GM19025 (cell line): ENCODE results near the gene CEND1.

Experiments used
- ATAC-seq: cut with Tn5 transposase; IDR thresholded peaks from one replicate; pipeline ENCODE4 v1.9.1; 2021; ENCODE audit warnings: mild to moderate bottlenecking, low read depth, moderate library complexity; ENCODE audit not compliant: unreplicated experiment

The CEND1 gene

DNA sequence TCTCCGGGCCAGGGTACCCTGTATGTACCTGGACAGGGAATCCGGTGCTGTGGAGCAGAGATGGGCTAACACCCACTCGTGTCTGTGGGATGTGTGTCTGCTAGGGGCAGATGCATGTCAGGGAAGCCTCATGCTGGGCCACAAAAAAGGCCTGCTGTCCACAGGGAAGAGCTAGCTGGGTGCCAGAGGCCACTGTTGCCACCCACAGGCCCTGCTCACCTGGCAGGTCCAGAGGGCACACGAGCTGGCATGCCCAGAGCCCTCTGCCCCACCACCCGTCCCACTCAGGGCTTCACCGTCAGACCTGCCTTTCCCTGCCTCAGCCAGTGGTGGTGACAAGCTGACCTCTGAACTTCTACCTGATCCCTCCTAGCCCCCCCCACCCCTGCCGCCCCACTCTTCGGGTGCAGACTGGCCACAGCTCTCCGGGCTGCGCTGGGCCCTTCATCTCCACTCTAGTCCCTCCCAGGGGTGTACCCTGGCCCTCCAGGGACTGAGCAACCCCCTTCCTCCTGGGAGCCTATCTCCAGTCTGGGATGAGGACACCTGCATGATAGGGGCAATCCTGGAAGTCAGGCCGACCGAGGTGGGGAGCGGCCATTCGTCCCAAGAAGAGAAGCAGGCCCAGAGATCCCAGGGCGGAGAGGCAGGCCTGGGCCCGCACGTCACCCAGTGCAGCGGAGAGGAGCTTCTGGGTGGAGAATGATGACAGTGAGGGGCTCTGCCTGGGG is 6.8 kb upstream of the CEND1 start:
- no peak for ATAC-seq

GRCh38 chr11:795634-796564 is 6.0 kb upstream of the CEND1 start:
- no peak for ATAC-seq

- no peak for ATAC-seq
These were observed 5.1 kb upstream of the CEND1 start for GRCh38 chr11:794766-795633.

DNA sequence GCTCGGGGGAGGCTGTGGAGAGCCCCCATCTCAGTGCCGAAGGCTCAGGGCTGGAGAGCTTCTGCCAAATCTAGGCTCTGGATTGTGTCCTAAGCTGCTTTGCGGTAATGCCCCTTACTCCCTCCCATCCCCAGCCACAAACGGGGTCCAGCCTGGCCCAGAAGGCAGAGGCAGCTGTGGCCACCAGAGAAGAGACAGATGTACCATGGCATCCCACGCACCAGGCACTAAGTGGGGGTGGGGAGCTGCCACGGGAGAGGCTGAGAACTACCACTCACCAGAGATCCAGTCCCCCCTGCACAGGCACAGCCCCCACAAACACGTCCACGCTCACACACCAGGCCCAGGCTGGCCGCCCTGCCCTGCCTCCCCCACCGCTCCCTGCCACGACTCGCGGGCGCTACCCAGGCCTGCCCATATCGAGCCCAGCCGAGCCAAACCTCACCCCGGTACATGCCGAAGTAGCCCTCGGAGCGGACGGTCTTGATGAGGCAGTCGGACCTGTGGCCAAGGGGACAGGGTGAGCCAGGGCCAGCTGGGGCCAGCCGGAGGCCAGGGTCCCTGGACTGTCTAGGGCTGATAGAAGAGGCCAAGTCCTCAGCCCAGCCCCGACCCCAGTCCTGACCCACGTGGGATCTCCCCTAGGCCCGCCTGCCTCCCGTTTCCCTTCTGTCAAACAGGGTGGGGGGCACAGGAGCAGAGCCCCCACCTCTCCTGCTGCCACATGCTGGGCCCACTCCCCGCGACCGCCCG is 4.3 kb upstream of the CEND1 start:
- ATAC-seq = no peak

DNA sequence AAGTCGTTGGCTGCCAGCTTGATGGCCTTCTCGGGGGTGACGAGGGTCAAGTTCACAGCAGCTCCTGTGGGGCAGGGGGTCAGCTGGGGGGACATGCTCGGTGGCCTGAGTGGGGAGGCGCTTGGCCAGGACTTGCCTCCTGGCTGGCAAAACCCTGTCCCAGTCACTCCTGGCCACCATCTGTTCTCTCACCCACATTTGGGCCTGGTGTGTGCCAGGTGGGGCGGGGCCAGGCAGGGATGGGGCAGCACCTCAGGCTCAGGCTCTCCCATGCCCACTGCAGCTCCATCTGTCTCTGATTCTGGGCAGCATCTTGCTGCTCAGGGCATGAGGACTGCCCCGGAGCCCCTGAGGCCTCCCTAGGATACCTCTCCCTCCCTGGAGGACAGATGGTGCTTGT is 3.7 kb upstream of the CEND1 start:
- ATAC-seq = no peak

- ATAC-seq = no peak
These were observed 3.0 kb upstream of the CEND1 start for GRCh38 chr11:792873-793272.

GRCh38 chr11:792535-792821 is 2.6 kb upstream of the CEND1 start:
- no peak for ATAC-seq

- ATAC-seq = no peak
These were observed 2.0 kb upstream of the CEND1 start for GRCh38 chr11:791658-792534.

GRCh38 chr11:790721-791564 is 1.1 kb upstream of the CEND1 start:
- no peak for ATAC-seq

GRCh38 chr11:788953-789940 is 643 bp downstream of the CEND1 start:
- no peak for ATAC-seq

DNA sequence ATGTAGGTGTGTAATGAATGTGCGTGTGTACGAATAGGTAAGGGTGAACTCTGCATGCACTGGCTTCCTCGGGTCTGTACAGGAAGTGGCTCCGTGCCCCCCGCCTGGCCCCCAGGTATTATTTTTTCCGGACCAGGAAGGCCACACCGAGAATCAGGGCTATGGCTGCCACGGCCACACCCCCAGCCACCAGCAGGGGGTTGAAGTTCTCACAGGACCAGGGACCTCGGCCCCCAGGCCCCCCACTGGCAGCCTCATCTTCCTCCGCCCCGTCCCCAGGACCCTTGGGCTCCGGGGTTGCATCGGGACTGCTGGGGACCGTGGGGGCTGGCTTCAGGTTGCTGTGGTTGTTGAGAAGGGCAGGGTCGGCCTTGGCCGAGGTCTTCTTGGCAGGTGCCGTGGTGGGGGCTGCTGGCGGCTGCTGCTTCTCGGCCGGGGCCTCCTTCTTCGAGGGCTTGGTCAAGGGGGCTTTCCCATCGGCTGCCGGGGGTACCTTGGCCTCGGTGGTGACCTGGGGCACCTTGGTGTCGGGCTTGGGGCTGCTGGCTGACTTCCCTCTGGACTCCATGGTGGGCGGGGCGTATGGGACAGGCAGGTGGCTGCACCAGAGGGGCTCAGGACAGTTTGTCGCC is 1.8 kb downstream of the CEND1 start:
- ATAC-seq = no peak

GRCh38 chr11:787084-787675 is 2.7 kb downstream of the CEND1 start:
- ATAC-seq = no peak

GRCh38 chr11:786235-787083 is 3.4 kb downstream of the CEND1 start:
- no peak for ATAC-seq

GRCh38 chr11:783581-784015 is 6.3 kb downstream of the CEND1 start:
- ATAC-seq = no peak
